H9 (cell line): ENCODE results near the gene FCHSD2. TPM values are rescaled to one million over a fixed set of nuclear protein-coding genes. Genes with fewer than 3 reads are reported as not detected.

Source experiments
- DNase-seq: peaks from one replicate; pipeline ENCODE4 v3.0.0-alpha.2; 2017
- H2AFZ ChIP-seq: one replicate; pipeline ENCODE4 v1.6.1; 2013; ENCODE audit warnings: mild to moderate bottlenecking, low read length, control low read depth, moderate library complexity
- H2AK5ac ChIP-seq: 2 replicates; pipeline ENCODE4 v1.6.1; 2013; ENCODE audit warnings: low read length, control low read depth, mixed read lengths; ENCODE audit not compliant: insufficient read length
- H2BK120ac ChIP-seq: one replicate; pipeline ENCODE4 v1.6.1; 2013; ENCODE audit warnings: low read depth, mild to moderate bottlenecking, low read length, control low read depth, inconsistent platforms; ENCODE audit not compliant: poor library complexity, severe bottlenecking
- H2BK12ac ChIP-seq: 2 replicates; pipeline ENCODE4 v1.6.1; 2013; ENCODE audit warnings: low read length, control low read depth, mixed read lengths, low read depth; ENCODE audit not compliant: insufficient read length
- H2BK15ac ChIP-seq: 2 replicates; pipeline ENCODE4 v1.6.1; 2013; ENCODE audit warnings: low read depth, low read length, control low read depth
- H2BK20ac ChIP-seq: one replicate; pipeline ENCODE4 v1.6.1; 2013; ENCODE audit warnings: low read depth, mild to moderate bottlenecking, low read length, control low read depth, inconsistent platforms; ENCODE audit not compliant: poor library complexity, severe bottlenecking
- H2BK5ac ChIP-seq: 2 replicates; pipeline ENCODE4 v1.6.1; 2013; ENCODE audit warnings: low read length, control low read depth, mixed read lengths; ENCODE audit not compliant: insufficient read length
- H3K14ac ChIP-seq: 2 replicates; pipeline ENCODE4 v1.6.1; 2013; ENCODE audit warnings: low read length, control low read depth; ENCODE audit not compliant: insufficient read depth
- H3K18ac ChIP-seq: 2 replicates; pipeline ENCODE4 v1.6.1; 2013; ENCODE audit warnings: low read depth, mild to moderate bottlenecking, mixed read lengths, low read length, control low read depth; ENCODE audit not compliant: insufficient read length
- H3K23ac ChIP-seq: 2 replicates; pipeline ENCODE4 v1.6.1; 2013; ENCODE audit warnings: low read length, control low read depth, mixed read lengths, low read depth; ENCODE audit not compliant: insufficient read length
- H3K23me2 ChIP-seq: 2 replicates; pipeline ENCODE4 v1.6.1; 2013; ENCODE audit warnings: low read depth, mild to moderate bottlenecking, mixed read lengths, low read length, control low read depth; ENCODE audit not compliant: insufficient read length, poor library complexity, severe bottlenecking
- H3K27ac ChIP-seq: 2 replicates; pipeline ENCODE4 v1.5.1; 2013; ENCODE audit warnings: low read length, control low read depth, mixed read lengths, low read depth; ENCODE audit not compliant: insufficient read length
- H3K27me3 ChIP-seq: 2 replicates; pipeline ENCODE4 v1.6.1; 2013; ENCODE audit warnings: low read length, control low read depth, inconsistent platforms; ENCODE audit not compliant: insufficient read depth
- H3K4ac ChIP-seq: 2 replicates; pipeline ENCODE4 v1.6.1; 2013; ENCODE audit warnings: low read depth, mild to moderate bottlenecking, control low read depth, inconsistent platforms, low read length, moderate library complexity
- H3K4me1 ChIP-seq: 2 replicates; pipeline ENCODE4 v1.6.1; 2013; ENCODE audit warnings: low read length, control low read depth, inconsistent platforms; ENCODE audit not compliant: insufficient read depth
- H3K4me2 ChIP-seq: 2 replicates; pipeline ENCODE4 v1.6.1; 2013; ENCODE audit warnings: low read length, control low read depth, mixed read lengths; ENCODE audit not compliant: insufficient read length, insufficient read depth
- H3K56ac ChIP-seq: 2 replicates; pipeline ENCODE4 v1.6.1; 2013; ENCODE audit warnings: low read depth, mild to moderate bottlenecking, mixed read lengths, low read length, control low read depth; ENCODE audit not compliant: insufficient read length
- H3K79me1 ChIP-seq: 2 replicates; pipeline ENCODE4 v1.6.1; 2013; ENCODE audit warnings: low read depth, mild to moderate bottlenecking, moderate library complexity, low read length, control low read depth, inconsistent platforms; ENCODE audit not compliant: insufficient read depth, poor library complexity, severe bottlenecking
- H3K79me2 ChIP-seq: 2 replicates; pipeline ENCODE4 v1.6.1; 2013; ENCODE audit warnings: low read length, control low read depth, inconsistent platforms; ENCODE audit not compliant: insufficient read depth
- H3K9ac ChIP-seq: 2 replicates; pipeline ENCODE4 v1.6.1; 2013; ENCODE audit warnings: low read length, control low read depth, mixed read lengths; ENCODE audit not compliant: insufficient read length; ENCODE audit errors: extremely low read depth
- H3K9me3 ChIP-seq: one replicate; pipeline ENCODE4 v1.6.1; 2013; ENCODE audit warnings: low read depth, low read length, inconsistent platforms; ENCODE audit not compliant: control insufficient read depth
- H3T11ph ChIP-seq: one replicate; pipeline ENCODE4 v1.6.1; 2013; ENCODE audit warnings: mild to moderate bottlenecking, low read length, control low read depth, inconsistent platforms
- H4K20me1 ChIP-seq: one replicate; pipeline ENCODE4 v1.6.1; 2013; ENCODE audit not compliant: control insufficient read depth, insufficient read length, insufficient read depth
- H4K5ac ChIP-seq: 2 replicates; pipeline ENCODE4 v1.6.1; 2013; ENCODE audit warnings: low read depth, mild to moderate bottlenecking, mixed read lengths, low read length, control low read depth; ENCODE audit not compliant: insufficient read length
- H4K8ac ChIP-seq: replicated peaks from 2 replicates; pipeline ENCODE4 v1.6.1; 2013; ENCODE audit warnings: low read length, control low read depth, mixed read lengths, low read depth; ENCODE audit not compliant: insufficient read length
- H4K91ac ChIP-seq: 2 replicates; pipeline ENCODE4 v1.6.1; 2013; ENCODE audit warnings: low read depth, mild to moderate bottlenecking, moderate library complexity, mixed read lengths, low read length, control low read depth; ENCODE audit not compliant: insufficient read length
- H3K27ac Mint-ChIP-seq, 3 experiments: 2 replicates in 2 of 3; 3 replicates in 1 of 3; pipeline ENCODE4 v1.8.0; 2020 to 2021; ENCODE audit warnings: mixed read lengths in 3 of 3, mild to moderate bottlenecking in 1 of 3, moderate library complexity in 1 of 3
- H3K27me3 Mint-ChIP-seq: 2 replicates; pipeline ENCODE4 v1.8.0; 2021; ENCODE audit warnings: low read depth, mild to moderate bottlenecking, moderate library complexity, mixed read lengths
- H3K36me3 Mint-ChIP-seq, 3 experiments: 2 replicates in 2 of 3; 3 replicates in 1 of 3; pipeline ENCODE4 v1.8.0; 2020 to 2021; ENCODE audit warnings: low read depth in 3 of 3, mixed read lengths in 3 of 3; ENCODE audit not compliant: insufficient read depth in 1 of 3
- H3K4me1 Mint-ChIP-seq, 2 experiments: 2 replicates each; pipeline ENCODE4 v1.8.0; 2020; ENCODE audit warnings: mixed read lengths in 2 of 2
- H3K4me3 Mint-ChIP-seq, 2 experiments: 2 replicates in 1 of 2; 3 replicates in 1 of 2; pipeline ENCODE4 v1.8.0; 2020 to 2021; ENCODE audit warnings: mild to moderate bottlenecking in 2 of 2, mixed read lengths in 2 of 2, moderate library complexity in 1 of 2
- H3K9me3 Mint-ChIP-seq, 2 experiments: 2 replicates in 1 of 2; 3 replicates in 1 of 2; pipeline ENCODE4 v1.8.0; 2020; ENCODE audit warnings: mild to moderate bottlenecking in 2 of 2, mixed read lengths in 2 of 2, moderate library complexity in 1 of 2
- WGBS: extraction: QIAGEN DNeasy Blood & Tissue Kit; methylation state at CpG from one replicate; pipeline ENCODE4 v1.1.7; 2013; ENCODE audit warnings: missing lambda C conversion rate, low lambda C conversion rate, mixed read lengths; ENCODE audit not compliant: insufficient read length; ENCODE audit errors: extremely low coverage; 5-methylcytosine and 5-hydroxymethylcytosine counted together
- total RNA-seq: library from RNA; stranded (reverse); gene quantifications from 2 replicates; pipeline ENCODE4 v1.2.1, GENCODE V29; 2021
- TF ChIP-seq, protein P1 (sequence below): fragments of 200-600 bp; sonication (generic); conservative IDR thresholded peaks from 3 replicates; pipeline ENCODE4 v1.8.0; 2021; ENCODE audit warnings: antibody characterized with exemption, mild to moderate bottlenecking

The FCHSD2 gene
- total RNA-seq, 1 experiment from 2014 or later: 17.8 TPM

GRCh38 chr11:72954860-72955259 lies 187.3 kb downstream of the FCHSD2 start:
- no peaks in the 10 kb centered on the region for H3K9me3 ChIP-seq
- no peaks in the 10 kb centered on the region for H3K23me2 ChIP-seq
- no peaks in the 10 kb centered on the region for H3K79me2 ChIP-seq
- H3K27ac ChIP-seq: no peak overlapping the region
- H3K36me3 Mint-ChIP-seq: peaks cover 0 to 4% (median 2%) of the 10 kb centered on the region in 3 experiments; a peak in 1 of 7 replicates
- no peaks in the 10 kb centered on the region; the same call in 1 of the 2 replicates for H3K4me1 ChIP-seq
- DNase-seq: no peak
- H3K4me3 Mint-ChIP-seq: no peak overlapping the region
- no peak overlapping the region for H3K23ac ChIP-seq
- H3K4ac ChIP-seq: no peak overlapping the region
- no peak overlapping the region for H2AK5ac ChIP-seq
- H4K5ac ChIP-seq: no peak overlapping the region
- no peak overlapping the region for H4K8ac ChIP-seq
- H3K9ac ChIP-seq: no peak overlapping the region
- H4K20me1 ChIP-seq: no peaks in the 10 kb centered on the region
- H3K27me3 Mint-ChIP-seq: no peaks in the 10 kb centered on the region
- no peak overlapping the region for H4K91ac ChIP-seq
- TF ChIP-seq, protein P1, sequence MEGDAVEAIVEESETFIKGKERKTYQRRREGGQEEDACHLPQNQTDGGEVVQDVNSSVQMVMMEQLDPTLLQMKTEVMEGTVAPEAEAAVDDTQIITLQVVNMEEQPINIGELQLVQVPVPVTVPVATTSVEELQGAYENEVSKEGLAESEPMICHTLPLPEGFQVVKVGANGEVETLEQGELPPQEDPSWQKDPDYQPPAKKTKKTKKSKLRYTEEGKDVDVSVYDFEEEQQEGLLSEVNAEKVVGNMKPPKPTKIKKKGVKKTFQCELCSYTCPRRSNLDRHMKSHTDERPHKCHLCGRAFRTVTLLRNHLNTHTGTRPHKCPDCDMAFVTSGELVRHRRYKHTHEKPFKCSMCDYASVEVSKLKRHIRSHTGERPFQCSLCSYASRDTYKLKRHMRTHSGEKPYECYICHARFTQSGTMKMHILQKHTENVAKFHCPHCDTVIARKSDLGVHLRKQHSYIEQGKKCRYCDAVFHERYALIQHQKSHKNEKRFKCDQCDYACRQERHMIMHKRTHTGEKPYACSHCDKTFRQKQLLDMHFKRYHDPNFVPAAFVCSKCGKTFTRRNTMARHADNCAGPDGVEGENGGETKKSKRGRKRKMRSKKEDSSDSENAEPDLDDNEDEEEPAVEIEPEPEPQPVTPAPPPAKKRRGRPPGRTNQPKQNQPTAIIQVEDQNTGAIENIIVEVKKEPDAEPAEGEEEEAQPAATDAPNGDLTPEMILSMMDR: no peak
- H2BK15ac ChIP-seq: no peak overlapping the region
- H2AFZ ChIP-seq: no peak overlapping the region
- H2BK5ac ChIP-seq: no peak overlapping the region
- H3K4me1 Mint-ChIP-seq: peaks cover 15 to 16% of the 10 kb centered on the region in 2 experiments
- no peak overlapping the region for H2BK20ac ChIP-seq
- H3K14ac ChIP-seq: no peak overlapping the region
- no peaks in the 10 kb centered on the region for H3K9me3 Mint-ChIP-seq
- H3K18ac ChIP-seq: no peak overlapping the region
- no peak overlapping the region for H3K56ac ChIP-seq
- no peaks in the 10 kb centered on the region for H3K79me1 ChIP-seq
- H3T11ph ChIP-seq: no peak overlapping the region
- WGBS: no CpG with 5 or more reads among the region's 3 CpGs
- no peaks in the 10 kb centered on the region for H3K27me3 ChIP-seq
- no peak overlapping the region for H2BK120ac ChIP-seq
- no peak overlapping the region for H3K27ac Mint-ChIP-seq
- no peak overlapping the region for H3K4me2 ChIP-seq
- H2BK12ac ChIP-seq: no peak overlapping the region
